ENCODE measurements around the gene HSPB9. TPM values are rescaled to one million over a fixed set of nuclear protein-coding genes. Genes with fewer than 3 reads are reported as not detected.

The HSPB9 gene
- total and polyA plus RNA-seq, 9 of the 15 experiments (the other 6 are each of a cell fraction or from before 2014, with no cell fraction given) = 0.04 to 0.16 (median 0.08) TPM; not detected in 3

GRCh38 chr17:42107597-42108576 is 14.7 kb upstream of the HSPB9 start (continued):
- TF ChIP-seq THRA (IDR thresholded peaks at IDR 0.05) = no peak
- TF ChIP-seq MTA1 (IDR thresholded peaks at IDR 0.05; ENCODE audit: borderline replicate concordance) = no peak
- no peak for TF ChIP-seq STAT5A (IDR thresholded peaks at IDR 0.05; ENCODE audit: borderline replicate concordance, low read length)
- no peak for TF ChIP-seq SMAD2 (IDR thresholded peaks at IDR 0.05; ENCODE audit: low read depth, low read length)
- TF ChIP-seq FOXA1 (IDR thresholded peaks at IDR 0.05; ENCODE audit: borderline replicate concordance) = no peak
- no peak for TF ChIP-seq TEAD4 (IDR thresholded peaks at IDR 0.05; ENCODE audit: low read length)
- TF ChIP-seq TEAD4 (CRISPR knock-in tag; IDR thresholded peaks at IDR 0.05; ENCODE audit: borderline replicate concordance) = no peak
- TF ChIP-seq NFXL1 (CRISPR knock-in tag; IDR thresholded peaks at IDR 0.05) = no peak
- TF ChIP-seq ZHX1 (conservative IDR thresholded peaks at IDR 0.05; ENCODE audit: low read length) = no peak
- no peak for TF ChIP-seq HMGXB4 (CRISPR knock-in tag; IDR thresholded peaks at IDR 0.05)
- TF ChIP-seq SAFB2 (IDR thresholded peaks at IDR 0.05; ENCODE audit: borderline replicate concordance, low read depth, low read length, severe bottlenecking) = no peak
- TF ChIP-seq ELF4 (CRISPR knock-in tag; IDR thresholded peaks at IDR 0.05) = no peak
- TF ChIP-seq RNF219 (CRISPR knock-in tag; IDR thresholded peaks at IDR 0.05) = no peak
- TF ChIP-seq ZNF780A (CRISPR knock-in tag; IDR thresholded peaks at IDR 0.05) = no peak
- TF ChIP-seq MYC (IDR thresholded peaks at IDR 0.05; ENCODE audit: low read depth, low read length) = no peak
- TF ChIP-seq MYC (CRISPR knock-in tag; IDR thresholded peaks at IDR 0.05; ENCODE audit: borderline replicate concordance, low read depth) = no peak
- peak in 1 of 3 experiments; percentile 15; a peak in 1 of 6 replicates for TF ChIP-seq CTCF (IDR thresholded peaks at IDR 0.05 in 2 of 3, conservative IDR thresholded peaks at IDR 0.05 in 1 of 3; ENCODE audit: insufficient read depth in 2 of 3, low read depth in 1 of 3, low read length in 3 of 3)
